SK-N-SH treated with all-trans-retinoic acid at 6 μM for 48 hours (cell line): ENCODE results near the gene LPAR3.

ENCODE experiments used
- BACH2 ChIP-seq: fragments of 250-450 bp; sonication (Bioruptor Pico); IDR thresholded peaks from 2 replicates; pipeline ENCODE4 v1.9.0; 2021; ENCODE audit warnings: mild to moderate bottlenecking, borderline replicate concordance
- CREB5 ChIP-seq: fragments of 250-450 bp; sonication (Bioruptor Pico); IDR thresholded peaks from 2 replicates; pipeline ENCODE4 v1.5.1; 2020; ENCODE audit warnings: low read depth, mild to moderate bottlenecking, moderate library complexity
- CSDC2 ChIP-seq: fragments of 250-450 bp; sonication (Bioruptor Pico); IDR thresholded peaks from 2 replicates; pipeline ENCODE4 v1.5.0; 2020; ENCODE audit warnings: mild to moderate bottlenecking, moderate library complexity
- RARB ChIP-seq: fragments of 250-450 bp; sonication (Bioruptor Pico); IDR thresholded peaks from 2 replicates; pipeline ENCODE4 v1.8.0; 2021; ENCODE audit warnings: mild to moderate bottlenecking, moderate library complexity
- ZC3H10 ChIP-seq: fragments of 250-450 bp; sonication (Bioruptor Pico); IDR thresholded peaks from 2 replicates; pipeline ENCODE4 v1.5.1; 2021; ENCODE audit warnings: mild to moderate bottlenecking, moderate library complexity
- ZFP3 ChIP-seq: fragments of 250-450 bp; sonication (Bioruptor Pico); IDR thresholded peaks from 2 replicates; pipeline ENCODE4 v1.5.0; 2020; ENCODE audit warnings: mild to moderate bottlenecking, moderate library complexity
- ZFP30 ChIP-seq: fragments of 450-650 bp; formaldehyde crosslinking; IDR thresholded peaks from 2 replicates; pipeline ENCODE4 v1.5.0; 2022; ENCODE audit warnings: mild to moderate bottlenecking, moderate library complexity
- ZNF8 ChIP-seq: fragments of 450-650 bp; formaldehyde crosslinking; IDR thresholded peaks from 2 replicates; pipeline ENCODE4 v1.5.0; 2020; ENCODE audit warnings: mild to moderate bottlenecking, moderate library complexity

GRCh38 chr1:84929581-84929980, 36.6 kb upstream of the LPAR3 start:
- TF ChIP-seq ZFP30 (CRISPR knock-in tag): no peak
- TF ChIP-seq CREB5: no peak
- no peak for TF ChIP-seq BACH2
- TF ChIP-seq ZC3H10 (CRISPR knock-in tag): no peak
- no peak for TF ChIP-seq ZNF8
- TF ChIP-seq RARB: no peak
- TF ChIP-seq ZFP3 (CRISPR knock-in tag): no peak
- no peak for TF ChIP-seq CSDC2 (CRISPR knock-in tag)
